HG02610 (cell line): Measurements from ENCODE around the gene FBXO34.

Experiments used
- ATAC-seq: cut with Tn5 transposase; IDR thresholded peaks from one replicate; pipeline ENCODE4 v1.9.1; 2021; ENCODE audit warnings: mild to moderate bottlenecking, moderate library complexity; ENCODE audit not compliant: unreplicated experiment

The FBXO34 gene

DNA sequence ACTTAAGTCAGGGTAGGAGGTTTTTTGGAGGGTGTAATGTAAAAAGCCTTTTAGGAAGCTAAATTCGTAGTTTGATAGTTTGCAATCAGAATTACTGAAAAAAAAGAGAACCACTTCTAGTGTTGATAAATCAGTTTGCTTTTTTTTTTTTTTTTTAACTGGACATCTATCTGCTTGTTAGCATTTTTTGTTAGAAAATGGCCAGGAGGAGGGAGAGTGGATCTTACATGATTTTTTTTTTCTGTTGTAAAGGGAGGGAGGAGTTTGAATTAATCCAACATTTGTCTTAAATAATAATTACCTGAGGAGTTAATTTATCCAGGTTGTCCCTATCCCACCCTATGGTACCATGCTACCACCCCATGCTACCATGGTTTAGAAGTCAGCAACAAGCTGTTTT is 1.2 kb downstream of the FBXO34 start:
- ATAC-seq, result no peak

DNA sequence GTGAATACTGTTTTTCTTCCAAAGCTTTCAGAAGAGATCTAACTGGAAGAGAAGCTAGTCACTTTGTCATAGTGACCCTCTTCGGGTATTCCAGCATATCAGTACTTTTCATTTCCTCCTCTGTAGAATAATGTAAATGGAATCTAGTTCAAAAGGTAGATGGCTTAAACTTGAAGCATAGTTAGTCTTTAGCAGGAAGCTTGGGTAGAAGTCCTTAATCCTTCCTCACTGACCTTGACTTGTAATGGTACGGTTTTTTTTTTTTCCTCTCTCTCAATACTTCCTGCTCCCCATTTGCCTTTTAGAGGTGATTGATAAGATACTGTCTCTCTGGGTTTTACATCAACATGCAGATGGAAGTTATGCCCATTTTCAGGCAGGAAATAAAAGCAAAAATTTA is 1.7 kb downstream of the FBXO34 start:
- ATAC-seq, result no peak

DNA sequence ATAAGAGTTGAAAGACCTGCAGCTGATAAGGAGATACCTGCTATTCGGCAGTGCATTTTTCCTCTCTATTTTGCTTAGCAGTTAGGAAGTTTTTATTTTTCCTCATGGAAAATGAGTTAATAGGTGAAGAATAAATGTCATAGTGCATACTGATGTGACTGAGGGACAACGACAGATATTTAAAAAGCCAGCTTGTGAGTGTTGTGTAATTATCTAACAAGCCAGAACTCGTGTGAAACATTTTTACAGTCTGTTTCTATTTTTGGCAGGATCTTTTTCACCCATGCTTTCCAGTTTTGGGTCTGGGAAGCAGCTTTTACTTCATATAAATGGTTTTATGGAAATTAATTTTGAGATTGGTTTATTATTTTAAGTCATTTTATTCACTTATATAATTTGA is 2.9 kb downstream of the FBXO34 start:
- no peak for ATAC-seq

DNA sequence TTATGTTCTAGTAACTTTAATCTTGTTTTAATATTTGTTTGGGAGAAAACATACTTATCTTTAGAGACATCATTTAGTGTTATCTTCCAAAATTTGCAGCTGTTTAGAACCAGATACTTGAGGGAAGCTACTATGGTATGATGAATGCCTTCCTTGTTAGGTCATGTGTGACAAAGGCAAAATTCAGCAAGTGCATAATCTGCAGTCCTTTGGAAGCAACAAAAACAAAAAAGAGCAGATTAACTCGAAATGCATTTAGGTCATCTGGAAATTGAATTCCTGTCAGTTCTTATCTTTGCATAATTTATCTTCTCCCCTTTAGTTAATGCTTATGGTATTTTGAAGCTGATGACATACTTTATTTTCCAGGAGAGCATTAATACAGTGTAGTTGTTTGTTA is 3.5 kb downstream of the FBXO34 start:
- ATAC-seq, result no peak

DNA sequence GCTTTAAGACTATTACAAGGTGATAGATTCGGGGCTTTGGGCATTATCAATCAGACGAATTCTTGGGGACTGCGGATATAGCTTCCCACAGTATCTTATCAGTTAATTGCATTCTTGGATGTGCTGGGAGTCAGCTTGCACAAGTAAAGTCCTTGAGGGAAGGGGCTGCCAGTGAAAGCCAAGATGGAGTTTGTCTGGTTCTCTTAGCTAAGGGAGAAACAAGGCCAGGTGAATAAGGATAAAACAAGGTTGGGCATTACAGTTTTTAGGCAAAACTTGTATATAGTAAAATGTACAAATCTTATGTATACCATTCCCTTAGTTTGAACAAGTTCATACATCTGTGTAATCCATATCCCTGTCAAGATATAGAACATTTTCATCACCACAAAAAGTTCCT is 5.5 kb downstream of the FBXO34 start:
- ATAC-seq, result no peak

DNA sequence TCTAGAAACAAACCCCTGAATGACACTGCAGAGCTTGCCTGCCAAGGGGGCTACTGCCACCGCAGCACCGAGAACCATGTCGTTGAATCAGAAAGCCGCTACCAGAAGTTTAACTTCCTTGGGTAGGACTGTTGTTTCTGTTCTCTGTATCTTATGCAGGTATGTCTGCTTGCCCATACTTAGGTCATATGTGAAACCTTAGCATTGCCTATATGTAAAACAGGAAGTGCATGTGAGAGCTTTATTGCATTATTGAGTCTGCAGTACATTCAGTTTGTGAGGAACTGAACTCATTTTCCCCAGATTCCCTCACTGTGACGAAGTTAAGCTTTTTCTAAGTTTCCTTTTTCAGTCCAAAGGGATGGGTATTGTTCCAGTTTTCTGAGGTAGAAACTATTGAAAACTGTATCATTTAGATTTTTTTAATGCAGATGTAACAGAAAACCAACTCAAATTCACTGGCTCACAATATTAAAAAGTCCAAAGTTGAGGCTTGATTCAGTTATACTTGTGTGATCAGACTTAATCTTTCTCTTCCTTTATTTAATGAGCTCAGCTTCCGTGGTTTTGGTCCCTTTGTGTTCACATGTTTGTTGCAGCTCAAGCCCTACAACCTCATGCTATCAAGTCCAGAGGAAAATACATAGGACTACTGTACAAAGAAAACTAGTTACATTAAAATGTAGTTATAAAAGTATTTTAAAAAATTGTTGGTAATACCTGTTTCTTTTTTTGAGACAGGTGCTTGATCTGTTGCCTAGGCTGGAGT is 6.9 kb downstream of the FBXO34 start:
- ATAC-seq, result peak; percentile 76

DNA sequence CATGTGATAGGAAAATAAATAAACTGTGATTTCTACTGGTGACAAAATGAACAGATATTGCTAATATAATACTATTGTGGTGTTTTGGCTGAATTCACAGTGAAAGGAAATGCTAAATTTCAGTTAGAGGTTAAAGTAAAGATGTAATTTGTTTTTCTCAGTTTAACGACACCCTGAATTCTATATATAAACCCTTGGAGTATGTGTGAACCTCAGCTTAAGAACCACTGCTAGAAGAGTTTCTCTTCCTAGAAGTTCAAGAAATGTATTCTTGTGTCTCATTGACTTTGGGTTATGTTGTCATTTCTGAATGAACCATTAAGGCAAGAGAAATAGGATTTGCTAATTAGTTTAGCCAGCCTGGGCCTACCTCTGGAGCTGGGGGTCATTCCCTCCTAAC is 8.2 kb downstream of the FBXO34 start:
- ATAC-seq, result no peak

DNA sequence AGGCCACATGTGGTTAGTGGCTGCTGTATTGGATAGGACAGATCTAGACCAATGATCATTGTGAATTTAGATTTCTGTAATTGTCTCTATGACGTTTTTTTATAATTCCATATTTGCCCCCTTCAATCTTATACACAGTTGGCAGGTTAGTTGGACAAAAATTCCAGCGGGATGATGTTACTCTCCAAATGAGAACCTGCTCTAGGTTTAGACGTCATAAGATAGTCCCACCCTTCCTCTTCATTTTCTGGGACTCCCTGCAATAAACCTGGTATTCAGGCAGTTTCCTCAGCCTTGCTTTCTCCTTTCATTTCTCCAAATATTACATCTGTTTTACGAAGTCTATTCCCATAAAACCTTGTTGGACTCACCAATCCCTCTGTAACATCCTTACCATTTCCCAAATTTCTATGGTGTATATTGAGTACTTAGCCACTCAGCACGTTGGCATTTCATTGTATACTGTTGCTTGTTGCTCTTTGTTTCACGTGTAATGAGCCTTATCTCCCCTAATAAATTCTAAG is 10.2 kb downstream of the FBXO34 start:
- no peak for ATAC-seq

DNA sequence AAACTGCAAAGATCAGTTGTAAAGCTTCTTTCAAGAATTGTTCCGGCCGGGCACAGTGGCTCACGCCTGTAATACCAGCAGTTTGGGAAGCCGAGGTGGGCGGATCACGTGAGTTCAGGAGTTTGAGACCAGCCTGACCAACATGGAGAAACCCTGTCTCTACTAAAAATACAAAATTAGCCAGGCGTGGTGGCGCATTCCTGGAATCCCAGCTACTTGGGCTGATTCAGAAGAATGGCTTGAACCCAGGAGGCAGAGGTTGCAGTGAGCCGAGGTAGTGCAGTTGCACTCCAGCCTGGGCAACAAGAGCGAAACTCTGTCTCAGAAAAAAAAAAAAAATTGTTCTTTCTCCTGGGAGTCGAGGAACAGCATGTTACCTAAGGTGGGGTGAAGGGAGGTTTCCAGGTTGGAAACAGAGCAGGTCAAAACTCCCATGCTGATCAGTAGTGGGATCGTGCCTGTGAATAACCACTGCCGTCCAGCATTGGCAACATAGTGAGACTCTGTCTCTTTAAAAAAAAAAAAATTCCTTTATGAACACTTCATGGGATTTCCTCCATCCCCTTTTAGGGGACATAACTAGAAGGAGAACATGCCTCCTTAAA is 13.9 kb downstream of the FBXO34 start:
- ATAC-seq, result no peak

DNA sequence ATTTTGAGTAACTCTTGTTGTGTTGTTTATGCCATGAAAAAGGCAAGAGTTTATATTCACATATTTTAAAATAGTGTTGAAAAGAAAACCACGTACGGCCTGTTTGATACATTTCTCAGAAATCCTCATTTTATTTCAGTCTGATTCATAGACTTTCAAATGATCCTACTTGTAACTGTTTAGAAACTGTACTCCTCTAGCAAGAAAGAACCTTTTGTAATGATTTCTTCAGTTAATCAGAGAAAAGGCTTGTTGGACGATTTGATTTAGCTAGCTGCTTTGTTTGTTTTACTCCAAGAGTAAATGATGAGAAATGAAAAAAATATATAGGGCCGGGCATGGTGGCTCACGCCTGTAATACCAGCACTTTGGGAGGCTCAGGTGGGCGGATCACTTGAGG is 17.2 kb downstream of the FBXO34 start:
- no peak for ATAC-seq

DNA sequence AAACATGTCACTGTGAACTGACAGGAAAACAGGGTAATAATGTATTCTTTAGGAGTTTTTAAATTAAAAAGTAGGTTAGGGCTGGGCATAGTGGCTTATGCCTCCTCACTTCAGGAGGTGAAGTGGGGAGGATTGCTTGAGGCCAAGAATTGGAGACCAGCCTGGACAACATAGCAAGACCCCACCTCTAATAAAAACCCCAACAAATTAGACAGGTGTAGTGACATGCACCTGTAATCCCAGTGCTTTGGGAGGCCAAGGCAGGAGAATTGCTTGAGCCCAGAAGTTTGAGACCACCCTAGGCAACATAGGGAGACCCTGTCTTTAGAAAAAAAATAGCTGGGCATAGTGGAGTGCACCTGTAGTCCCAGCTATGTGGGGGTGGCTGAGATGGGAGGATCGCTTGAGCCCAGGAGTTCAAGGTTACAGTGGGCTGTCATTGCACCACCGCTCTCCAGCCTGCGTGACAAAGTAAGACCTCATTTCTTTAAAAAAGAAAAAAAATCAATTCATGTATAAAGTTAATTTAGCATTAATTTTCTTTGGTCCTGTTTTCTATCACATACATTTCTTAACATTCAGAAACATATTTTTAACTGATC is 20.4 kb downstream of the FBXO34 start:
- ATAC-seq, result no peak

DNA sequence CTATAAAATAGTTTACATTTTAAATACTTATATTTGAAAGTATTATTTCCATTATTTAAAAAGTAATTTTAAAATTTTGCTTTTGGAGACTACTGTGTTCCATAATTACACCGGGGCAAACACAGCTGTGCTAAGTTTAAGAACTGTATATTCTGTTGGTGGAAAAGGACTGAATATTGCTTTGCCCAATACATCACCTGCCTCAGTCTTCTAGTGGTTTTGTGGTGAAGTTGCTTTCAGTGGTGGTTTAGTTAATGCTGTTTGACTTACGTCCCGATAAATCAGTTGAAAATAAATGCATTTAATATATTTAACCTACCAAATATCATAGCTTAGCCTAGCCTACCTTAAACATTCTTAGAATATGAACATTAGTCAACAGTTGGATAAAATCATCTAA is 23.4 kb downstream of the FBXO34 start:
- ATAC-seq, result no peak

DNA sequence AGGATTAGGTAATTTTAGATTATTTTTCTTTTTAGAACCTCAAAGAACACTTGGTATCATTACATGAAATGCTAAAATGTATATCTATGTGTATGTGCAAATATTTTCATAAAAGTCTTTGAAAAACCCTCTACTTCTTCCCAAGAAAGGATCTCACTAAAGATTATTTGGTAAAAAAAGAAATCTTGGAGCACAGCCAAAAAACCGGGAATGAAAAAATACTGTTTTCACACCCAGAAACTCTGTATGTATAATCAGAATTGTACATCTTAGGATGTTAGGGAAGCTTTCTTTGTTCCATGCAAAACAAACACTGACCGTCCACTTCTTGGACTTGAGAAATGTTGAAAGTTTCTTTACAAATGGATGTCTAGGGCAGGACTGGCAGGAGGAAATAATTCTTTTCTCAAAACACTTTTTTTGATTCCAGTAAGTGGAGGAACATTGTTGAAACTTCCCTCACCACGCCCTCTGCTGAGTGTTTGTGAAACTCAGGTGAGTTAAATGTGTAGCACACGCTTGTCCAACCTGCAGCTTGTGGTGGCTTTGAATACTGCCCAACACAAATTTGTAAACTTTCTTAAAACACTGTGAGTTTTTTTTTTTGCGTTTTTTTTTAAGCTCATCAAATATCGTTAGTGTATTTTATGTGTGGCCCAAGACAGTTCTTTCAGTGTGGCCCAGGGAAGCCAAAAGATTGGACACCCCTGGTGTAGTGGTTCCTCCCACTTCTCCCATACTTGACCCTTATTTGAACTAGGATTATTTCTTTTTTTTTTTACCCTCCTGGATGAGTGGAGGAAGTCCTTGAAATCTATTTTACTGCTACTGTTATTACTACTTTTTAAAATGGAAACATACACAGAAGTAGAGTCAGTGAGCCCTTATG is 26.6 kb downstream of the FBXO34 start:
- peak; percentile 61 for ATAC-seq

DNA sequence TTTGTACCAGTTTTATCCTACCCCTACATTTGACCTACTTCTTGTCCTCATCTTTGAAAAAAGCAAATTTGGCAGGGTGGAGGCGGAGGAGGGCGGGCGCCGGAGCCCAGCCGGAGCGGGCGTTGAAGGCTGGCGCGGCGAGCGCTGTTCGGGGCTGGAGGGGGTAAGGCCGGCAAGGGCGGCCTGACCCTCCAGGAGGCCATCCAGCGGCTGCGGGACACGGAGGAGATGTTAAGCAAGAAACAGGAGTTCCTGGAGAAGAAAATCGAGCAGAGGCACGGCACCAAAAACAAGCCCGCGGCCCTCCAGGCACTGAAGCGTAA is 27.2 kb downstream of the FBXO34 start:
- no peak for ATAC-seq

DNA sequence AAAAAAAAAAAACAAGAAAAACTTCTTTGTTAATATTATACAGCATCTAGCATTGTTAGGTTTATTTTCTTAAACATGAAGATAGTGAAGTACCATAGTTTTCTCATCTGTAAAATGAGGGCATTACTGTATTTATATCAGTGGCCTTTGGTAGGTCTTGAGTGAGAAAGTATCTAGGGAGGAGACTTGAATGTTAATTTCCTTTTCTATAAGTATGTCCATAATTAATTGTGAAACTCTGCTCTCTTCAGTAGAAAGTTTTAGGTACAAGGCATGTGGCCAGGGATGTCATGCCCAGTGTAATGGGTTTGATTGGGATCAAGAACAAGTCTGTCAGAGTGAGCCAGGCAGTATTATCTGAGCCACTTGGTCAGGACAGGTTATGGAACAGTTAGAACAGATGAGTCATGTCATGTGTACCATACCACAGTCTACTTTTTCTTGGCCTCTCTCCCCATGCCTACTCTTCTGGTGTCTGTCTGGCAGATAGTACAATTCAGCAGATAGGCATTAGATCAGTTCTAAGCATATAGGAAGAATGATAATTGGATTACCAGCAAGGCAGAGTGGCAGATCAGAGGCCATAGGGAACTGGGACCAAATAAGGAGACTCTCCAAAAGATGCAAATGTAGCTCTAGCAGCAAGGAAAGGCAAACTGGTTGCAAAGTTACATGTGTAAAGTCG is 30.4 kb downstream of the FBXO34 start:
- ATAC-seq, result peak; percentile 69

DNA sequence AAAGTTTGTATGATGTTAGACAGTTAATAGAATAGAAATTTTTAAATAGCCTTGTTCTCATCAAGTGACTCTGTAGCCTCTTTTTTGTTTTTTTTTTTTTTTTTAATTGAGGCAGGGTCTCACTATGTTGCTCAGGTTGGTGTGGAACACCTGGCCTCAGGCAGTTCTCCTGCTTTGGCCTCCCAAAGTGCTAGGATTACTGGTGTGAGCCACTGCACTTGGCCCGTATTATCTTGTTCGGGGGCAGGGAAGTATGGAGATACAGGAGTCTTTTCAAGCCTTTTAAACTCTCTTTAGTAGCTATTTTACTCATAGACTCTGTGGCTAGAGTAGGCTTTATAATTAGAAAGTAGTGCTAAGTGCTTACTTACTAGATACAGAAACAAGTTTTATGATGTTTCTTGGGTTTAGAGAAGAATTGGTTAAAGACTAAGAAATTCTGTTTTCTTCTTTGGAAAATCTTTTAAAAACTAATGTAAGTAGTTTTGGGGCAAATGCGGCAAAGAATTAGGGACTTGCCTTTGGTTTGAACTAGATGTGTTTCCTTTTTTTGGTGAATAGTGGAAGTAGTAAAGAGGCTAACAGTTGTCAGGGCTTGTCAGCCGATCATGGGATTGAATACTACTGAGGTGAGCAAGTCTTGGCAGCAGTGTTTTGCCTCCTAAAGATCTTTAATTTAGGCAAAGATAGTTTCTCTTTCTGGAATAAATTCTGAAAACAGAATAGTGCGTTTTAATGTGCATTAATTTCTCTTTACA is 31.3 kb downstream of the FBXO34 start:
- ATAC-seq, result no peak

DNA sequence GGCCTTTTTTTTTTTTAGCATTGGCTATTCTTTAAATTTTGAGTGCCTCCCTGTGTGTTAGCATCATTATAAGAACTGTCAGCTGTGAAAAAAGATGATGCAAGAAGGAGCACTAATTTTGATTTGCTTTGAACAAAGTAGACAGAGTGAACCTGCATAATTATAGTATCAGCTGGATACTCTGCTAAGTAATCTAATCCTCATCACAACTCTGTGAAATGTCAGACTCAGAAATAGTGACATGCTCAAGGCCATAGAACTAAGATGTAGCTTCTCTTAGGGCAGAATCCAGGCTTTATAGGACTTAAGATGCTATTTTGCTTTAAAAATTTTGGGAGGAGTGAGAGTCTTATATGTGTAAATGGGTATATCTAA is 31.9 kb downstream of the FBXO34 start:
- no peak for ATAC-seq

DNA sequence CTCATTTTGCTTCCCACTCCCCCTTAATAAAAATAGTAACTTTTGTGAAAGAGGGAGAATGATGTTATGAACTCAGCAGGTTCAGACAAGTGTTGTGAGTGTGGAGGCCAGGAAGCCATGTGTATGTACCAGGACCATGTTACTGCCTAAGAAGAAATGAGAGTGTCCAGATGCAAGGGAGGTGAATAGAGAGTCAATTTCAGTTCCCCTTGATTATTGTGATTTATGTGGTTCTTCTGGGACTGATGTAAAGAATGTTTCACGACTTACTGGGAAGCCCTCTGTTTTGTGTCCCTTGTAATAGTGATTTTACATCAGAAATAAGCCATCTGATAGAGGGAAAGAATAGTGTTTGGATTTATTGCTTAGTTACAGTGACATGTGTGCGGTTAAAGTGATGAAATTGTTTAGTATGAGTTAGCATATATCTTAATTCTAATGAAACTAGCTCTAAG is 32.5 kb downstream of the FBXO34 start:
- ATAC-seq, result no peak

DNA sequence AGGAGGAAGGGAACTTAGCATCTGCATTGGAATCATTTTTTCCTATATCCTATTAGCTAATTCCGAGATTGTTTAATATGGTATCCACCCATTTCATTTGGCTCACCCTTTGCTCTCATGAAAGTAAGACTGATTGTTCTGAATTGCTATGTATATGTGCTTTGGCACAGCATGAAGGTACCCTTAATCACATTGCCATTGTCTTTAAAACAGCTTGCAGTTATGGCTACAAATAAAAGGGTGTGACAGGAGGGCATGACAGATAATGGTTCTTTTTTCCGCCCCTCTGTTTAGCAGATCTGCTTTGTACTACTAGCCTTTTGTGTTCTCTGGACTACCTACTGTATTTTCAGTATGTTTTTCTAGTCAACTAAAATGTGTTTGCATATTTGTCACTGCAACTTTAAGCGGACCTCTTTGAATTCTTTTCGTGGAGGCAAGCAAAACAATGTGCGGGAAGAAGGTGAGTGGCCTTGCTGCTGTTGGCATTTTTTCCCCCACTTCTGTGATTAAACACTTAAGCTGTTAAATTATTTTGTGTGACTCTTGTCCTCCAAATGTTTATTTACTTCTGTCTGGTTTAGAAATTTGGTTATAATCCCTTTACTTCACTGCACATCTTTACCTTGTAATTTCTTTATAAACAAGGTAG is 35.8 kb downstream of the FBXO34 start:
- no peak for ATAC-seq

DNA sequence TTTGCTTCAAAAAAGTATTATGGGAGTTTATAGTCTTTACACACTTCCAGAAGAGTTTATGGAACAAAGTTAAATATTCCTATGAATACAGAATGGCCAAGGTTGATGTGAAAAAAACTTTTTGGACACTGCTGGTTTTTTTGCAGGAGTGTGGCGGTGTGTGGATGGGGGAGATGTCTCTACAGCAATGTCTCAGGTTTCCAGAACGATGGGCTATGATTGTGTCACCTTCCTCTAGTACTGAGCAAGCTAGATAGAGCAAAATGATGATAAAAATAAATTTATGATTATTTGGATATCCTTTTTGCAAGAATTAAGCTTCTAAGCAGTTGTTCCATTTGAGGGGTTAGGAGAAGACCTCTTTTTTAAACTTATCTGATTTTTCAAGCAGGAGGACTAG is 37.9 kb downstream of the FBXO34 start:
- no peak for ATAC-seq
